ENCODE data around the gene GP9.
A peak's percentile ranks its signal among the peaks of the same experiment; 100 is the strongest.

Gene GP9

GRCh38 chr3:129033151-129033550 is 27.4 kb upstream of the GP9 start:
- no peaks in the 10 kb centered on the region for H3K9me3 Mint-ChIP-seq
- no peak overlapping the region for H3K27ac Mint-ChIP-seq (ENCODE audit: low read depth)
- no peak overlapping the region for H3K4me3 Mint-ChIP-seq
- no peaks in the 10 kb centered on the region for H3K27me3 Mint-ChIP-seq
- no peaks in the 10 kb centered on the region for H3K36me3 Mint-ChIP-seq (ENCODE audit: insufficient read depth)
- ATAC-seq (replicated peaks; ENCODE audit: extremely low read depth, poor library complexity, severe bottlenecking) = no peak
- no peaks in the 10 kb centered on the region for H3K4me1 Mint-ChIP-seq
- no peak for DNase-seq (ENCODE audit: low spot score in 2 of 2)

- H3K36me3 Mint-ChIP-seq (ENCODE audit: insufficient read depth) = no peaks in the 10 kb centered on the region
- H3K27me3 Mint-ChIP-seq = peaks cover under 1% of the 10 kb centered on the region
- H3K9me3 Mint-ChIP-seq = no peaks in the 10 kb centered on the region
- no peaks in the 10 kb centered on the region for H3K4me1 Mint-ChIP-seq
- DNase-seq (ENCODE audit: low spot score in 2 of 2) = no peak
- H3K27ac Mint-ChIP-seq (ENCODE audit: low read depth) = no peak overlapping the region
- no peak for ATAC-seq (replicated peaks; ENCODE audit: extremely low read depth, poor library complexity, severe bottlenecking)
- no peak overlapping the region for H3K4me3 Mint-ChIP-seq
Observed at GRCh38 chr3:129033633-129034321, 26.8 kb upstream of the GP9 start.

- DNase-seq (ENCODE audit: low spot score in 2 of 2) (no peak), ATAC-seq (replicated peaks; ENCODE audit: extremely low read depth, poor library complexity, severe bottlenecking) (no peak)
- H3K4me1 Mint-ChIP-seq = no peaks in the 10 kb centered on the region
- H3K36me3 Mint-ChIP-seq (ENCODE audit: insufficient read depth) = no peaks in the 10 kb centered on the region
- no peak overlapping the region for H3K27ac Mint-ChIP-seq (ENCODE audit: low read depth)
- no peak overlapping the region for H3K4me3 Mint-ChIP-seq
- no peaks in the 10 kb centered on the region for H3K9me3 Mint-ChIP-seq
- H3K27me3 Mint-ChIP-seq = peaks cover 9% of the 10 kb centered on the region
Observed at GRCh38 chr3:129034642-129035041, 25.9 kb upstream of the GP9 start.

GRCh38 chr3:129035360-129036221 is 25.0 kb upstream of the GP9 start:
- H3K27me3 Mint-ChIP-seq = peaks cover 18% of the 10 kb centered on the region
- H3K9me3 Mint-ChIP-seq = no peaks in the 10 kb centered on the region
- H3K36me3 Mint-ChIP-seq (ENCODE audit: insufficient read depth) = peaks cover 1% of the 10 kb centered on the region
- ATAC-seq (replicated peaks; ENCODE audit: extremely low read depth, poor library complexity, severe bottlenecking) (no peak), DNase-seq (ENCODE audit: low spot score in 2 of 2) (no peak)
- no peak overlapping the region for H3K4me3 Mint-ChIP-seq
- no peak overlapping the region for H3K27ac Mint-ChIP-seq (ENCODE audit: low read depth)
- no peaks in the 10 kb centered on the region for H3K4me1 Mint-ChIP-seq

GRCh38 chr3:129036222-129037092 is 24.1 kb upstream of the GP9 start:
- no peak overlapping the region for H3K27ac Mint-ChIP-seq (ENCODE audit: low read depth)
- no peaks in the 10 kb centered on the region for H3K9me3 Mint-ChIP-seq
- DNase-seq (ENCODE audit: low spot score in 2 of 2) (no peak), ATAC-seq (replicated peaks; ENCODE audit: extremely low read depth, poor library complexity, severe bottlenecking) (no peak)
- peaks cover 1% of the 10 kb centered on the region for H3K36me3 Mint-ChIP-seq (ENCODE audit: insufficient read depth)
- H3K4me1 Mint-ChIP-seq = no peaks in the 10 kb centered on the region
- H3K4me3 Mint-ChIP-seq = no peak overlapping the region
- peaks cover 21% of the 10 kb centered on the region for H3K27me3 Mint-ChIP-seq

GRCh38 chr3:129037093-129037419 is 23.5 kb upstream of the GP9 start:
- ATAC-seq (replicated peaks; ENCODE audit: extremely low read depth, poor library complexity, severe bottlenecking) (no peak), DNase-seq (ENCODE audit: low spot score in 2 of 2) (no peak)
- Mint-ChIP-seq H3K27ac (ENCODE audit: low read depth) (no peak overlapping the region), H3K4me3 (no peak overlapping the region), H3K27me3 (peaks cover 27% of the 10 kb centered on the region), H3K36me3 (ENCODE audit: insufficient read depth) (peaks cover 1% of the 10 kb centered on the region), H3K9me3 (no peaks in the 10 kb centered on the region), H3K4me1 (no peaks in the 10 kb centered on the region)

GRCh38 chr3:129038121-129038855 is 22.3 kb upstream of the GP9 start:
- Mint-ChIP-seq H3K4me1 (no peaks in the 10 kb centered on the region), H3K27ac (ENCODE audit: low read depth) (no peak overlapping the region), H3K27me3 (peaks cover 39% of the 10 kb centered on the region), H3K4me3 (no peak overlapping the region), H3K9me3 (no peaks in the 10 kb centered on the region), H3K36me3 (ENCODE audit: insufficient read depth) (peaks cover 1% of the 10 kb centered on the region)
- ATAC-seq (replicated peaks; ENCODE audit: extremely low read depth, poor library complexity, severe bottlenecking) (no peak), DNase-seq (ENCODE audit: low spot score in 2 of 2) (no peak)

GRCh38 chr3:129039271-129040038 is 21.1 kb upstream of the GP9 start:
- Mint-ChIP-seq H3K9me3 (no peaks in the 10 kb centered on the region), H3K36me3 (ENCODE audit: insufficient read depth) (peaks cover 1% of the 10 kb centered on the region), H3K4me1 (no peaks in the 10 kb centered on the region), H3K27ac (ENCODE audit: low read depth) (no peak overlapping the region), H3K27me3 (peaks cover 49% of the 10 kb centered on the region), H3K4me3 (no peak overlapping the region)
- no peak for ATAC-seq (replicated peaks; ENCODE audit: extremely low read depth, poor library complexity, severe bottlenecking)
- DNase-seq (ENCODE audit: low spot score in 2 of 2) = no peak

GRCh38 chr3:129040039-129040336 is 20.6 kb upstream of the GP9 start:
- peaks cover 49% of the 10 kb centered on the region for H3K27me3 Mint-ChIP-seq
- ATAC-seq (replicated peaks; ENCODE audit: extremely low read depth, poor library complexity, severe bottlenecking) (no peak), DNase-seq (ENCODE audit: low spot score in 2 of 2) (no peak)
- H3K36me3 Mint-ChIP-seq (ENCODE audit: insufficient read depth) = peaks cover 1% of the 10 kb centered on the region
- no peaks in the 10 kb centered on the region for H3K9me3 Mint-ChIP-seq
- no peak overlapping the region for H3K27ac Mint-ChIP-seq (ENCODE audit: low read depth)
- H3K4me3 Mint-ChIP-seq = no peak overlapping the region
- H3K4me1 Mint-ChIP-seq = no peaks in the 10 kb centered on the region

GRCh38 chr3:129040579-129041300 is 19.8 kb upstream of the GP9 start:
- peaks cover 49% of the 10 kb centered on the region for H3K27me3 Mint-ChIP-seq
- ATAC-seq (replicated peaks; ENCODE audit: extremely low read depth, poor library complexity, severe bottlenecking) (no peak), DNase-seq (ENCODE audit: low spot score in 2 of 2) (no peak)
- no peaks in the 10 kb centered on the region for H3K4me1 Mint-ChIP-seq
- H3K4me3 Mint-ChIP-seq = no peak overlapping the region
- H3K27ac Mint-ChIP-seq (ENCODE audit: low read depth) = no peak overlapping the region
- H3K36me3 Mint-ChIP-seq (ENCODE audit: insufficient read depth) = peaks cover 1% of the 10 kb centered on the region
- H3K9me3 Mint-ChIP-seq = no peaks in the 10 kb centered on the region

- ATAC-seq (replicated peaks; ENCODE audit: extremely low read depth, poor library complexity, severe bottlenecking) = peak; percentile 52
- Mint-ChIP-seq H3K4me3 (peak overlapping the region; percentile 28), H3K9me3 (no peaks in the 10 kb centered on the region), H3K36me3 (ENCODE audit: insufficient read depth) (no peaks in the 10 kb centered on the region), H3K27me3 (peaks cover 32% of the 10 kb centered on the region), H3K4me1 (no peaks in the 10 kb centered on the region), H3K27ac (ENCODE audit: low read depth) (no peak overlapping the region)
- DNase-seq (ENCODE audit: low spot score in 2 of 2) = no peak
Observed at GRCh38 chr3:129045675-129046036, 14.9 kb upstream of the GP9 start.
